ENCODE data around the gene CALY.
A peak's percentile ranks its signal among the peaks of the same experiment; 100 is the strongest.

CALY gene

GRCh38 chr10:133328358-133329343, 8.0 kb downstream of the CALY start:
- no peak for DNase-seq (ENCODE audit: low read depth)
- TF ChIP-seq CTCF (IDR thresholded peaks at IDR 0.05; ENCODE audit: low read length, missing control alignments), result no peak
- no peak overlapping the region for H3K4me3 ChIP-seq (replicated peaks; ENCODE audit: low read depth, low read length)

GRCh38 chr10:133327651-133328357, 8.9 kb downstream of the CALY start:
- H3K4me3 ChIP-seq (replicated peaks; ENCODE audit: low read depth, low read length), result no peak overlapping the region
- DNase-seq (ENCODE audit: low read depth), result no peak
- TF ChIP-seq CTCF (IDR thresholded peaks at IDR 0.05; ENCODE audit: low read length, missing control alignments), result no peak

GRCh38 chr10:133326745-133327650, 9.7 kb downstream of the CALY start:
- H3K4me3 ChIP-seq (replicated peaks; ENCODE audit: low read depth, low read length), result no peak overlapping the region
- no peak for DNase-seq (ENCODE audit: low read depth)
- no peak for TF ChIP-seq CTCF (IDR thresholded peaks at IDR 0.05; ENCODE audit: low read length, missing control alignments)

- no peak for DNase-seq (ENCODE audit: low read depth)
- no peak for TF ChIP-seq CTCF (IDR thresholded peaks at IDR 0.05; ENCODE audit: low read length, missing control alignments)
- no peak overlapping the region for H3K4me3 ChIP-seq (replicated peaks; ENCODE audit: low read depth, low read length)
Measured at GRCh38 chr10:133326223-133326551, 10.5 kb downstream of the CALY start.

- H3K4me3 ChIP-seq (replicated peaks; ENCODE audit: low read depth, low read length), result peak overlapping the region; percentile 29
- no peak for TF ChIP-seq CTCF (IDR thresholded peaks at IDR 0.05; ENCODE audit: low read length, missing control alignments)
- no peak for DNase-seq (ENCODE audit: low read depth)
Measured at GRCh38 chr10:133325440-133326222, 11.1 kb downstream of the CALY start.

- DNase-seq (ENCODE audit: low read depth), result no peak
- no peak overlapping the region for H3K4me3 ChIP-seq (replicated peaks; ENCODE audit: low read depth, low read length)
- TF ChIP-seq CTCF (IDR thresholded peaks at IDR 0.05; ENCODE audit: low read length, missing control alignments), result no peak
Measured at GRCh38 chr10:133324857-133325260, 11.8 kb downstream of the CALY start.

Data from fibroblast of pulmonary artery (primary cell).